HepG2 (cell line): ENCODE results near the gene ZDHHC24. TPM values are rescaled to one million over a fixed set of nuclear protein-coding genes. Genes with fewer than 3 reads are reported as not detected.

Source experiments
- ATAC-seq: fragments of 200-7000 bp; cut with Tn5 transposase; 3 replicates; pipeline ENCODE4 v1.9.1; 2020; ENCODE audit warnings: mild to moderate bottlenecking, moderate library complexity
- BruUV-seq: library from RNA; stranded (reverse); fragments of 400-500 nt; replicated peaks from 2 replicates; lab custom pipeline; 2021; lab: Mats Ljungman, UMichigan
- CTCF ChIA-PET: fragments of 300-600 bp; formaldehyde crosslinking; extraction: SDS; loops from one replicate; lab custom pipeline; 2021; ENCODE audit warnings: low total read pairs, inconsistent platforms, low intra/inter-chr PET ratio; lab: Yijun Ruan, JAX
- POLR2A ChIA-PET: fragments of 350-600 bp; sonication (Branson Sonifier 250); formaldehyde crosslinking; loops from one replicate; lab custom pipeline; 2020; ENCODE audit warnings: antibody characterized with exemption, inconsistent platforms; lab: Yijun Ruan, JAX
- DNase-seq: peaks from one replicate; pipeline ENCODE4 v3.0.0-alpha.2; 2015; ENCODE audit warnings: low spot score
- FAIRE-seq: peaks from 3 replicates; lab custom pipeline; 2011; peaks lifted over from hg19 to GRCh38; lab: Jason Lieb, UNC
- H2AFZ ChIP-seq: one replicate; pipeline ENCODE4 v1.6.1; 2011; ENCODE audit warnings: low read length, inconsistent platforms
- H3K27ac ChIP-seq: fragments of 300-600 bp; 3 replicates; pipeline ENCODE4 v1.8.0; 2011; ENCODE audit warnings: mixed run types, mild to moderate bottlenecking, mixed read lengths, low read length, inconsistent platforms; ENCODE audit not compliant: insufficient read depth; ENCODE audit errors: extremely low read length
- H3K27me3 ChIP-seq, 2 experiments: fragments of 200-600 bp in 1 of 2; 2 replicates in 1 of 2; 3 replicates in 1 of 2; pipeline versions ENCODE4 v1.6.0 to v1.8.0; 2011; ENCODE audit warnings: low read length in 2 of 2, mild to moderate bottlenecking in 2 of 2, moderate library complexity in 2 of 2, inconsistent platforms in 1 of 2; ENCODE audit not compliant: insufficient read depth in 2 of 2, control insufficient read depth in 1 of 2
- H3K36me3 ChIP-seq, 2 experiments: fragments of 200-600 bp in 1 of 2; replicated peaks in 1 of 2; 2 replicates in 1 of 2; 3 replicates in 1 of 2; pipeline versions ENCODE4 v1.5.1 to v1.8.0; 2011; ENCODE audit warnings: low read length in 2 of 2, inconsistent platforms in 1 of 2; ENCODE audit not compliant: insufficient read depth in 2 of 2, control insufficient read depth in 1 of 2
- H3K4me1 ChIP-seq: 2 replicates; pipeline ENCODE4 v1.5.1; 2012; ENCODE audit warnings: low read length, inconsistent platforms; ENCODE audit not compliant: insufficient read depth
- H3K4me2 ChIP-seq: 2 replicates; pipeline ENCODE4 v1.6.0; 2011; ENCODE audit warnings: low read depth, low read length, inconsistent platforms
- H3K4me3 ChIP-seq, 3 experiments: fragments of 200-600 bp in 1 of 3; sonication (generic), shearing (Covaris generic) in 1 of 3; replicated peaks in 1 of 3; 2 replicates each; pipeline ENCODE4 v1.5.1; 2011 to 2016; ENCODE audit warnings: low read length in 3 of 3, inconsistent platforms in 2 of 3, low read depth in 2 of 3, mild to moderate bottlenecking in 2 of 3, control low read depth in 1 of 3, mixed read lengths in 1 of 3; ENCODE audit not compliant: insufficient read depth in 1 of 3
- H3K79me2 ChIP-seq: one replicate; pipeline ENCODE4 v1.6.1; 2011; ENCODE audit warnings: low read length, inconsistent platforms; ENCODE audit not compliant: insufficient read depth
- H3K9ac ChIP-seq: 2 replicates; pipeline ENCODE4 v1.6.0; 2011; ENCODE audit warnings: mild to moderate bottlenecking, low read depth, low read length, inconsistent platforms; ENCODE audit not compliant: insufficient read depth
- H3K9me3 ChIP-seq: 2 replicates; pipeline ENCODE4 v1.5.1; 2012; ENCODE audit warnings: mild to moderate bottlenecking, low read length
- H4K20me1 ChIP-seq: 2 replicates; pipeline ENCODE4 v1.6.0; 2011; ENCODE audit warnings: inconsistent platforms, mild to moderate bottlenecking, low read length, moderate library complexity; ENCODE audit not compliant: insufficient read depth
- ATAD3A ChIP-seq: sonication (generic); formaldehyde crosslinking; IDR thresholded peaks from 2 replicates; pipeline ENCODE4 v1.4.0; 2020; ENCODE audit warnings: missing genetic modification reagents
- CENPBD1 ChIP-seq: sonication (generic); formaldehyde crosslinking; IDR thresholded peaks from 2 replicates; pipeline ENCODE4 v1.8.0; 2022; ENCODE audit warnings: missing genetic modification reagents, low read depth, mild to moderate bottlenecking, borderline replicate concordance
- ETS1 ChIP-seq: sonication (generic); formaldehyde crosslinking; IDR thresholded peaks from 2 replicates; pipeline ENCODE4 v1.4.0; 2020; ENCODE audit warnings: missing genetic modification reagents
- FOXA3 ChIP-seq: IDR thresholded peaks from 2 replicates; pipeline ENCODE4 v1.6.1; 2016; ENCODE audit warnings: missing genetic modification reagents, missing compliant biosample characterization
- NR2F2 ChIP-seq: IDR thresholded peaks from 2 replicates; pipeline ENCODE4 v1.6.1; 2012; ENCODE audit warnings: low read depth, inconsistent platforms, borderline replicate concordance
- PATZ1 ChIP-seq: sonication (generic); formaldehyde crosslinking; IDR thresholded peaks from 2 replicates; pipeline ENCODE4 v1.4.0; 2020; ENCODE audit warnings: missing genetic modification reagents
- SUZ12 ChIP-seq: fragments of 150-350 bp; IDR thresholded peaks from 2 replicates; pipeline ENCODE4 v1.6.1; 2014; ENCODE audit warnings: low read depth, low read length
- ZNF501 ChIP-seq: sonication (generic); formaldehyde crosslinking; IDR thresholded peaks from 2 replicates; pipeline ENCODE4 v1.5.1; 2020; ENCODE audit warnings: mild to moderate bottlenecking, moderate library complexity, missing genetic modification reagents
- ZNF629 ChIP-seq: sonication (generic); formaldehyde crosslinking; conservative IDR thresholded peaks from 2 replicates; pipeline ENCODE4 v1.5.0; 2020; ENCODE audit warnings: missing genetic modification reagents
- ZUFSP ChIP-seq: sonication (generic); formaldehyde crosslinking; IDR thresholded peaks from 2 replicates; pipeline ENCODE4 v1.9.0; 2021; ENCODE audit warnings: missing genetic modification reagents, mild to moderate bottlenecking, borderline replicate concordance
- WGBS: methylation state at CpG from one replicate; pipeline ENCODE4 v1.1.6; 2017; ENCODE audit warnings: low lambda C conversion rate; 5-methylcytosine and 5-hydroxymethylcytosine counted together
- in situ Hi-C: cut with HindIII; loops from 2 replicates; pipeline ENCODE4 v1.10.0; 2017; ENCODE audit warnings: low pct_unique_long_range_greater_than_20kb; ENCODE audit not compliant: extremely low pct_ligation_motif_present
- intact Hi-C: fragments of 100-400 bp; cut with micrococcal nuclease; formaldehyde crosslinking; loops from one replicate; pipeline ENCODE4 v1.10.0; 2022; ENCODE audit not compliant: unreplicated experiment
- polyA plus RNA-seq, 8 experiments: library from polyadenylated mRNA; depleted of rRNA in 3 of 8; stranded (reverse) in 7 of 8; unstranded in 1 of 8; fragments of >200 nt; fragmentation: Illumina TruSeq in 4 of 8; extraction: Trizol in 4 of 8; gene quantifications; 2 replicates each; pipeline versions ENCODE4 v1.2.1 to v1.2.3, GENCODE V29; 2011 to 2016; ENCODE audit warnings: low read depth in 4 of 8, missing spikeins in 1 of 8, mixed read lengths in 1 of 8; ENCODE audit not compliant: insufficient read depth in 1 of 8
- total RNA-seq, 5 experiments: library from RNA; depleted of rRNA; stranded (reverse); fragments of >200 nt; fragmentation: Illumina TruSeq; extraction: Trizol; gene quantifications; 2 replicates each; pipeline ENCODE4 v1.2.3, GENCODE V29; 2016; ENCODE audit warnings: low read depth in 1 of 5

ZDHHC24 gene
- total and polyA plus RNA-seq, 2 of the 13 experiments (the other 11 are each of a cell fraction or from before 2014, with no cell fraction given), result 4.3 TPM

- Histone ChIP-seq H2AFZ (no peak overlapping the region), H3K4me3 (no peak overlapping the region), H3K27me3 (no peaks in the 10 kb centered on the region), H3K9me3 (no peaks in the 10 kb centered on the region), H4K20me1 (no peaks in the 10 kb centered on the region), H3K4me2 (no peak overlapping the region), H3K9ac (no peak overlapping the region), H3K79me2 (no peaks in the 10 kb centered on the region), H3K36me3 (peaks cover 5 to 11% of the 10 kb centered on the region in 2 experiments; a peak in 2 of 5 replicates), H3K27ac (no peak overlapping the region), H3K4me1 (peaks cover 19% of the 10 kb centered on the region)
- CTCF ChIA-PET, result no interaction called here
- intact Hi-C loops, result no loop called here
- WGBS, result 65% methylated on average over 1 of the region's 1 CpG
- POLR2A ChIA-PET, result interaction anchor here (1.1 kb wide), 1 partner anchor 111 kb away, joined by 3 read pairs; the partner anchor contains the start of gene RBM14
- no peak for DNase-seq
- no peak for ATAC-seq
- in situ Hi-C loops, result no loop called here
- no peak for FAIRE-seq
- no peak for TF ChIP-seq ZNF501 (CRISPR knock-in tag)
- TF ChIP-seq ZNF629, result peak; percentile 59
- no TSS peak for BruUV-seq
Measured at GRCh38 chr11:66505276-66505816, 40.5 kb downstream of the ZDHHC24 start.

GRCh38 chr11:66498506-66498905 lies 47.3 kb downstream of the ZDHHC24 start:
- Histone ChIP-seq H2AFZ (no peak overlapping the region), H4K20me1 (no peaks in the 10 kb centered on the region), H3K4me3 (no peak overlapping the region), H3K36me3 (peaks cover 7 to 13% of the 10 kb centered on the region in 2 experiments; a peak in 4 of 5 replicates), H3K27me3 (no peaks in the 10 kb centered on the region), H3K4me2 (no peak overlapping the region), H3K9ac (no peak overlapping the region), H3K9me3 (no peaks in the 10 kb centered on the region), H3K4me1 (no peaks in the 10 kb centered on the region), H3K27ac (no peak overlapping the region), H3K79me2 (no peaks in the 10 kb centered on the region)
- no peak for FAIRE-seq
- 94% methylated on average over 5 of the region's 5 CpGs for WGBS
- ChIA-PET POLR2A (interaction anchor here (1.2 kb wide), 1 partner anchor 19 kb away, joined by 3 read pairs; no protein-coding TSS in a partner anchor), CTCF (no interaction called here)
- intact Hi-C loops (no loop called here), in situ Hi-C loops (no loop called here)
- ATAC-seq, result no peak
- DNase-seq, result no peak
- no TSS peak for BruUV-seq
- TF ChIP-seq FOXA3 (CRISPR knock-in tag) (no peak), PATZ1 (CRISPR knock-in tag) (no peak), ATAD3A (no peak), ZUFSP (no peak), ETS1 (CRISPR knock-in tag) (no peak), CENPBD1 (CRISPR knock-in tag) (no peak), NR2F2 (no peak), SUZ12 (no peak)
